Lung (tissue), 12 donors: Measurements from ENCODE around the gene CACNA1H. TPM values are rescaled to one million over a fixed set of nuclear protein-coding genes. Genes with fewer than 3 reads are reported as not detected.
"Not testable (repeated sequence)": the region's sequence is repeated elsewhere in the genome, so short reads cannot be mapped to it uniquely, and the experiment has no call there.

Source experiments
- ATAC-seq: fragments of 200-7000 bp; cut with Tn5 transposase; one replicate; pipeline ENCODE4 v1.9.1; 2020; ENCODE audit warnings: moderate number of reproducible peaks; ENCODE audit not compliant: insufficient read depth, low FRiP score
- DNase-seq, 3 donors: peaks; one replicate each; pipeline ENCODE4 v3.0.0-alpha.2; 2013 to 2017
- H3K27ac ChIP-seq, 2 donors: one replicate each; pipeline ENCODE4 v1.5.1; 2013; ENCODE audit warnings: mild to moderate bottlenecking in 2 of 2, moderate library complexity in 2 of 2, control low read depth in 1 of 2, inconsistent platforms in 1 of 2, low read depth in 1 of 2, low read length in 1 of 2
- H3K27me3 ChIP-seq, 3 donors: one replicate each; pipeline ENCODE4 v1.5.1; 2013; ENCODE audit warnings: low read length in 2 of 3; ENCODE audit not compliant: control insufficient read depth in 3 of 3, insufficient read depth in 3 of 3
- H3K36me3 ChIP-seq, 4 donors: one replicate each; pipeline ENCODE4 v1.5.1; 2013; ENCODE audit warnings: low read length in 4 of 4, mild to moderate bottlenecking in 1 of 4, moderate library complexity in 1 of 4; ENCODE audit not compliant: control insufficient read depth in 4 of 4, insufficient read depth in 4 of 4
- H3K4me1 ChIP-seq, 5 donors: one replicate each; pipeline ENCODE4 v1.5.1; 2013; ENCODE audit warnings: low read length in 5 of 5, mild to moderate bottlenecking in 2 of 5, moderate library complexity in 1 of 5; ENCODE audit not compliant: control insufficient read depth in 5 of 5, insufficient read depth in 5 of 5
- H3K4me3 ChIP-seq: one replicate; pipeline ENCODE4 v1.5.1; 2013; ENCODE audit warnings: mild to moderate bottlenecking, control low read depth, moderate library complexity
- H3K9ac ChIP-seq, 2 donors: one replicate each; pipeline ENCODE4 v1.5.1; 2013; ENCODE audit warnings: low read length in 2 of 2, control low read depth in 1 of 2; ENCODE audit not compliant: insufficient read depth in 1 of 2
- H3K9me3 ChIP-seq, 4 donors: one replicate each; pipeline ENCODE4 v1.5.1; 2013; ENCODE audit warnings: low read length in 3 of 4, mild to moderate bottlenecking in 1 of 4, moderate library complexity in 1 of 4; ENCODE audit not compliant: control insufficient read depth in 4 of 4, insufficient read depth in 3 of 4
- CTCF ChIP-seq: IDR thresholded peaks from 2 replicates; pipeline ENCODE4 v1.5.1; 2012; ENCODE audit warnings: mild to moderate bottlenecking; ENCODE audit errors: control extremely low read depth, extremely low read depth
- WGBS, 2 donors: extraction: QIAGEN DNeasy Blood & Tissue Kit; methylation state at CpG; one replicate each; pipeline ENCODE4 v1.1.7; 2013; 5-methylcytosine and 5-hydroxymethylcytosine counted together
- polyA plus RNA-seq, 2 donors: library from polyadenylated mRNA; stranded (reverse); fragments of 200-250 nt; gene quantifications; one replicate each; pipeline ENCODE4 v1.2.1, GENCODE V29; 2013
- total RNA-seq, 2 donors: library from RNA; depleted of rRNA in 1 of 2; stranded (reverse); fragments of >200 nt in 1 of 2; gene quantifications; one replicate each; pipeline ENCODE4 v1.2.1, GENCODE V29; 2014 to 2021
- donor health status: control.
- donor health status: control.
- donor health status: Bipolar disorder and iron deficiency.
- donor health status: healthy.
- donor health status: DM: yes; HTN: yes; CAD: no.

CACNA1H gene
- total and polyA plus RNA-seq, 4 donors: 5.0 to 10.3 (median 6.7) TPM

- 61 to 80% methylated on average over 19 of the region's 19 CpGs for WGBS, 2 donors
- Histone ChIP-seq H3K36me3 (no peaks in the 10 kb centered on the region), H3K4me3 (no peak overlapping the region), H3K27ac (no peak overlapping the region), H3K4me1 (no peaks in the 10 kb centered on the region), H3K9ac (no peak overlapping the region), H3K9me3 (no peaks in the 10 kb centered on the region), H3K27me3 (no peaks in the 10 kb centered on the region)
- DNase-seq (no peak), ATAC-seq (no peak)
- no peak for TF ChIP-seq CTCF
Observed at GRCh38 chr16:1197237-1197866, 44.4 kb downstream of the CACNA1H start.

DNA sequence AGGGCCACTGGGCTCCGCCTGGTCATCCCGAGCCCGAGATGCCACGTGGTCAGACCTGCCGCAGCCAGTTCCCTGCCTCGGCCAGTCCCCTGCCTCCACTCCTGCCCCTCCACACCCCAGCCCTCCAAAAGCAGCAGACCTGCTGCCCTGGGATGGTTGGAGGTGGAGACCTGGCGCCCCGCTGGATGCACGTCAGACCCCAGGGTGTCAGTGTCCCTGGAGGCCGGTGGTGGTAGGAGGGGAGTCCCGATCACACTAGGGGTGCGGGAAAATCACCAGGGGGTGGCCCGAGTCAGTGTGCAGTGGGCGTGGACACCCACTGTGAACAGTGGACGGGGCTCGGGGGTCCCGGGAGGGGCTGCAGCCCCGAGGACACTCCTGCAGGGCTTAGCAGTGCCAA lies 45.3 kb downstream of the CACNA1H start:
- H3K4me3 ChIP-seq: no peak overlapping the region
- H3K27me3 ChIP-seq: no peaks in the 10 kb centered on the region
- no peak for TF ChIP-seq CTCF
- no peak overlapping the region for H3K9ac ChIP-seq
- no peaks in the 10 kb centered on the region for H3K9me3 ChIP-seq
- H3K4me1 ChIP-seq: no peaks in the 10 kb centered on the region
- WGBS, 2 donors: 85 to 86% methylated on average over 18 of the region's 18 CpGs
- ATAC-seq: no peak
- H3K27ac ChIP-seq: no peak overlapping the region
- no peak for DNase-seq
- H3K36me3 ChIP-seq: no peaks in the 10 kb centered on the region

- DNase-seq, H3K27me3 ChIP-seq, H3K36me3 ChIP-seq, H3K27ac ChIP-seq, H3K4me3 ChIP-seq, H3K9me3 ChIP-seq, H3K9ac ChIP-seq, H3K4me1 ChIP-seq, ATAC-seq: not testable (repeated sequence)
- WGBS, 2 donors: 91 to 93% methylated on average over 38 to 44 of the region's 44 CpGs
Observed at GRCh38 chr16:1198671-1199346, 45.9 kb downstream of the CACNA1H start.

GRCh38 chr16:1199347-1200013 lies 46.6 kb downstream of the CACNA1H start:
- Histone ChIP-seq H3K27ac (no peak overlapping the region), H3K27me3 (no peaks in the 10 kb centered on the region), H3K9ac (no peak overlapping the region), H3K4me3 (no peak overlapping the region), H3K36me3 (no peaks in the 10 kb centered on the region), H3K9me3 (peaks cover 0 to 3% (median 0%) of the 10 kb centered on the region in 4 donors), H3K4me1 (no peaks in the 10 kb centered on the region)
- ATAC-seq: no peak
- no peak for DNase-seq
- 82 to 89% methylated on average over 14 to 15 of the region's 19 CpGs for WGBS, 2 donors
- no peak for TF ChIP-seq CTCF
